ENCODE results near the gene FAM163A. TPM values are rescaled to one million over a fixed set of nuclear protein-coding genes. Genes with fewer than 3 reads are reported as not detected.

FAM163A gene
- total and polyA plus RNA-seq, 8 donors, result 0.15 to 0.61 (median 0.25) TPM; not detected in 4

GRCh38 chr1:179786815-179787685 lies 44.0 kb downstream of the FAM163A start:
- Histone ChIP-seq H3K4me3 (no peak overlapping the region), H3K9me3 (no peaks in the 10 kb centered on the region), H3K27ac (no peak overlapping the region), H3K27me3 (no peaks in the 10 kb centered on the region), H3K36me3 (no peaks in the 10 kb centered on the region), H3K4me1 (peaks cover 0 to 10% (median 0%) of the 10 kb centered on the region in 4 donors)
- TF ChIP-seq EP300 (IDR thresholded peaks at IDR 0.05) (no peak), POLR2A (IDR thresholded peaks at IDR 0.05) (no peak), POLR2AphosphoS5 (IDR thresholded peaks at IDR 0.05) (no peak)
- TF ChIP-seq, protein P1, sequence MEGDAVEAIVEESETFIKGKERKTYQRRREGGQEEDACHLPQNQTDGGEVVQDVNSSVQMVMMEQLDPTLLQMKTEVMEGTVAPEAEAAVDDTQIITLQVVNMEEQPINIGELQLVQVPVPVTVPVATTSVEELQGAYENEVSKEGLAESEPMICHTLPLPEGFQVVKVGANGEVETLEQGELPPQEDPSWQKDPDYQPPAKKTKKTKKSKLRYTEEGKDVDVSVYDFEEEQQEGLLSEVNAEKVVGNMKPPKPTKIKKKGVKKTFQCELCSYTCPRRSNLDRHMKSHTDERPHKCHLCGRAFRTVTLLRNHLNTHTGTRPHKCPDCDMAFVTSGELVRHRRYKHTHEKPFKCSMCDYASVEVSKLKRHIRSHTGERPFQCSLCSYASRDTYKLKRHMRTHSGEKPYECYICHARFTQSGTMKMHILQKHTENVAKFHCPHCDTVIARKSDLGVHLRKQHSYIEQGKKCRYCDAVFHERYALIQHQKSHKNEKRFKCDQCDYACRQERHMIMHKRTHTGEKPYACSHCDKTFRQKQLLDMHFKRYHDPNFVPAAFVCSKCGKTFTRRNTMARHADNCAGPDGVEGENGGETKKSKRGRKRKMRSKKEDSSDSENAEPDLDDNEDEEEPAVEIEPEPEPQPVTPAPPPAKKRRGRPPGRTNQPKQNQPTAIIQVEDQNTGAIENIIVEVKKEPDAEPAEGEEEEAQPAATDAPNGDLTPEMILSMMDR (IDR thresholded peaks at IDR 0.05), result no peak
- peak in 1 of 2 donors; percentile 75 for DNase-seq
- intact Hi-C loops (cut with DNase I; ENCODE audit: low total_unique reads), result no loop called here
- WGBS, 5 donors, result 64 to 70% (median 69%) methylated on average over 13 of the region's 13 CpGs

- no peak overlapping the region for H3K4me3 ChIP-seq
- TF ChIP-seq EP300 (IDR thresholded peaks at IDR 0.05) (no peak), POLR2A (IDR thresholded peaks at IDR 0.05) (no peak)
- no peaks in the 10 kb centered on the region for H3K36me3 ChIP-seq
- 62 to 71% (median 68%) methylated on average over 6 of the region's 6 CpGs for WGBS, 5 donors
- H3K4me1 ChIP-seq, result peaks cover 0 to 10% (median 0%) of the 10 kb centered on the region in 4 donors
- intact Hi-C loops (cut with DNase I; ENCODE audit: low total_unique reads), result no loop called here
- no peak for DNase-seq
- H3K27ac ChIP-seq, result no peak overlapping the region
- H3K9me3 ChIP-seq, result no peaks in the 10 kb centered on the region
- H3K27me3 ChIP-seq, result no peaks in the 10 kb centered on the region
These were observed 45.2 kb downstream of the FAM163A start for GRCh38 chr1:179788259-179788658.

DNA sequence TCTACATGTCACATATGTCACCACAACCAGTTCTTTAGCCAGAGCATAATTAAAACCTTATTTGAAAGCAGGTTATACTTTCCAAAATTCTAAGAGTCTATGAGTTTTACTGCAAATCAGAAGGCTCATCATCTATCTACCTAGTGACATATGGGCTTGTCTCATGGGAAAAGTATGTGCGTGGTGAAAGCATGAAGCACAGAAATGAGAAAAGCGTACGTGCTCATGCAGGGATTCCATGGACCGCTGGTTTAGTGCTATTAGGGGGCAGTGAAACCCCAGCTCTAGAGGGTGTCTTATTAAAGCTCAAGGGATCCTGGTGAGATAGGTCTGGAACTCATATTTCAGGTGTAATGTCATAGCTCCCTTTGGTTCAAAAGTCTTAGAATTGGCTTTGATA lies 50.2 kb downstream of the FAM163A start:
- WGBS, 5 donors, result 87 to 99% (median 96%) methylated on average over 4 of the region's 4 CpGs

DNA sequence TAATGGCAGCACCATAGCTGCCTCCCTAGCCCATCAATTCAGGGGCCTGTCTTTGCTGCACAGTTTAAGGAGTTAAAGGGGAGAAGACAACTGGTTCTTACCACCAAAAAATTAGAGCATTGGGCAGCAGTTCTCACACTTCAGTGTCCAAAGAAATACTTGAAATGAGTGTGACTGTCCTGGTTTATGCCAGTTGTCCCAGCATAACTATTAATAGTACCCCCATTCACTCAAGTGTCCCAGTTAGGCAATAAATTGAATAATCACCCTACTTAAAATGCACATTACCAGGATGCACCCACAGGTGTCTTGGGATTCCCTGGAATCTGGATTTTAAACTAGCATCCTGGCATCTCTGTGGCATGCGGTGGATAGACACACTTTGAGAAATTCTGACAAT lies 51.1 kb downstream of the FAM163A start:
- no peak for DNase-seq
- no peak for TF ChIP-seq EP300 (IDR thresholded peaks at IDR 0.05)
- TF ChIP-seq POLR2AphosphoS5 (IDR thresholded peaks at IDR 0.05), result no peak
- TF ChIP-seq, protein P1 (IDR thresholded peaks at IDR 0.05), result no peak
- TF ChIP-seq POLR2A (IDR thresholded peaks at IDR 0.05), result no peak
- Histone ChIP-seq H3K27ac (no peak overlapping the region), H3K4me3 (no peak overlapping the region), H3K27me3 (no peaks in the 10 kb centered on the region), H3K4me1 (no peaks in the 10 kb centered on the region), H3K36me3 (no peaks in the 10 kb centered on the region), H3K9me3 (no peaks in the 10 kb centered on the region)
- intact Hi-C loops (cut with DNase I; ENCODE audit: low total_unique reads), result no loop called here
- whole genome bisulfite sequencing, 5 donors, result 91 to 100% (median 97%) methylated on average over 1 of the region's 1 CpG

More for the DNA sequence above, 50.2 kb downstream of the FAM163A start:
- no peak for TF ChIP-seq POLR2A (IDR thresholded peaks at IDR 0.05)
- no peak for TF ChIP-seq EP300 (IDR thresholded peaks at IDR 0.05)
- TF ChIP-seq, protein P1 (IDR thresholded peaks at IDR 0.05), result no peak
- TF ChIP-seq POLR2AphosphoS5 (IDR thresholded peaks at IDR 0.05), result no peak
- Histone ChIP-seq H3K27me3 (no peaks in the 10 kb centered on the region), H3K36me3 (no peaks in the 10 kb centered on the region), H3K9me3 (no peaks in the 10 kb centered on the region), H3K4me1 (no peaks in the 10 kb centered on the region), H3K27ac (no peak overlapping the region), H3K4me3 (no peak overlapping the region)
- no peak for DNase-seq
- intact Hi-C loops (cut with DNase I; ENCODE audit: low total_unique reads), result no loop called here

DNA sequence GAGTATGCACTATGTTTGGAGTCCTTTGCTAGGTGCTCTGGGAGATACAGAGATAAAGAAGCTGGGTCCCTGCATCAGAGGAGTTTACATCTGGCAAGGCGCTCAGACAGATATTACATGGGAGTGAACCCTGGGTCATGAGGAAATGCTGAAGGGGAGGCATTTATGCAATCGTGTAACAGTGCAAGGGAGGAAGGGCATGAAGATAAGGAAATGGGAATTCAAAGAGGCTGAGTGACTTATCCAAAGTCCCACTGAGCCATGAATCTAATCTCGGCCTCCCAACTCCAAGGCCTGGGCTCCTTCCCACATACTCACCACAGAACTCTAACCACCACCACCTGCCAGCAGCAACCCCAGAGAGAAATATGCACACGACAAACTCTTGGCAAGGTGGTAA lies 51.6 kb downstream of the FAM163A start:
- Histone ChIP-seq H3K9me3 (no peaks in the 10 kb centered on the region), H3K27me3 (no peaks in the 10 kb centered on the region), H3K27ac (no peak overlapping the region), H3K4me1 (no peaks in the 10 kb centered on the region), H3K36me3 (no peaks in the 10 kb centered on the region), H3K4me3 (no peak overlapping the region)
- no peak for DNase-seq
- intact Hi-C loops (cut with DNase I; ENCODE audit: low total_unique reads), result no loop called here
- 24 to 33% (median 27%) methylated on average over 4 of the region's 4 CpGs for WGBS, 5 donors
- no peak for TF ChIP-seq POLR2AphosphoS5 (IDR thresholded peaks at IDR 0.05)
- TF ChIP-seq POLR2A (IDR thresholded peaks at IDR 0.05), result no peak
- no peak for TF ChIP-seq EP300 (IDR thresholded peaks at IDR 0.05)
- TF ChIP-seq, protein P1 (IDR thresholded peaks at IDR 0.05), result no peak
